GM23338 (cell line): Measurements from ENCODE around the gene FOXP4. TPM values are rescaled to one million over a fixed set of nuclear protein-coding genes. Genes with fewer than 3 reads are reported as not detected.

ENCODE experiments used
- ATAC-seq: fragments of 200-7000 bp; cut with Tn5 transposase; 3 replicates; pipeline ENCODE4 v1.9.1; 2020
- DNase-seq: peaks from one replicate; pipeline ENCODE4 v3.0.0-alpha.2; 2015; ENCODE audit warnings: low spot score
- H2AFZ ChIP-seq: fragments of 200-600 bp; sonication (generic); 2 replicates; pipeline ENCODE4 v1.8.0; 2016; ENCODE audit warnings: antibody characterized with exemption, mild to moderate bottlenecking, moderate library complexity
- H3F3A ChIP-seq: fragments of 200-600 bp; sonication (generic); replicated peaks from 2 replicates; pipeline ENCODE4 v1.8.0; 2017; ENCODE audit warnings: antibody characterized with exemption, mixed run types, low read depth
- H3K27ac ChIP-seq: fragments of 200-600 bp; sonication (generic); 2 replicates; pipeline ENCODE4 v1.6.1; 2016; ENCODE audit warnings: low read depth
- H3K27me3 ChIP-seq: fragments of 200-600 bp; sonication (generic); 2 replicates; pipeline ENCODE4 v1.8.0; 2016; ENCODE audit warnings: mild to moderate bottlenecking, mixed run types, moderate library complexity; ENCODE audit not compliant: insufficient read depth
- H3K36me3 ChIP-seq: fragments of 200-600 bp; sonication (generic); 2 replicates; pipeline ENCODE4 v1.8.0; 2016; ENCODE audit warnings: mild to moderate bottlenecking; ENCODE audit not compliant: insufficient read depth
- H3K4me1 ChIP-seq: fragments of 200-600 bp; sonication (generic); 2 replicates; pipeline ENCODE4 v1.8.0; 2016; ENCODE audit warnings: mild to moderate bottlenecking, moderate library complexity; ENCODE audit not compliant: insufficient read depth
- H3K4me2 ChIP-seq: fragments of 200-600 bp; sonication (generic); 2 replicates; pipeline ENCODE4 v1.7.1; 2017; ENCODE audit warnings: mixed run types
- H3K4me3 ChIP-seq: fragments of 200-600 bp; sonication (generic); 2 replicates; pipeline ENCODE4 v1.6.1; 2016; ENCODE audit warnings: mixed run types
- H3K79me2 ChIP-seq: fragments of 200-600 bp; sonication (generic); replicated peaks from 2 replicates; pipeline ENCODE4 v1.8.0; 2017; ENCODE audit warnings: mild to moderate bottlenecking; ENCODE audit not compliant: insufficient read depth
- H3K9me2 ChIP-seq: fragments of 200-600 bp; sonication (generic); 2 replicates; pipeline ENCODE4 v1.8.0; 2017; ENCODE audit not compliant: insufficient read depth
- H4K20me1 ChIP-seq: fragments of 200-600 bp; sonication (generic); replicated peaks from 2 replicates; pipeline ENCODE4 v1.8.0; 2017; ENCODE audit warnings: mild to moderate bottlenecking; ENCODE audit not compliant: insufficient read depth
- H3K27ac Mint-ChIP-seq: 2 replicates; pipeline ENCODE4 v1.8.0; 2020; ENCODE audit warnings: inconsistent platforms, mild to moderate bottlenecking, moderate library complexity, mixed read lengths
- H3K27me3 Mint-ChIP-seq: 3 replicates; pipeline ENCODE4 v1.8.0; 2022; ENCODE audit warnings: low read depth, mild to moderate bottlenecking, moderate library complexity, mixed read lengths, inconsistent platforms; ENCODE audit not compliant: insufficient read depth, poor library complexity
- H3K36me3 Mint-ChIP-seq: 3 replicates; pipeline ENCODE4 v1.8.0; 2021; ENCODE audit warnings: low read depth, mild to moderate bottlenecking, inconsistent platforms, moderate library complexity, mixed read lengths
- H3K4me1 Mint-ChIP-seq: 3 replicates; pipeline ENCODE4 v1.8.0; 2020; ENCODE audit warnings: mild to moderate bottlenecking, inconsistent platforms, mixed read lengths
- H3K4me3 Mint-ChIP-seq: 3 replicates; pipeline ENCODE4 v1.8.0; 2021; ENCODE audit warnings: moderate library complexity, mild to moderate bottlenecking, inconsistent platforms, mixed read lengths
- H3K9me3 Mint-ChIP-seq: 3 replicates; pipeline ENCODE4 v1.8.0; 2020; ENCODE audit warnings: moderate library complexity, mild to moderate bottlenecking, inconsistent platforms, mixed read lengths
- CTCF ChIP-seq, 2 experiments: fragments of 200-600 bp in 1 of 2; sonication (generic) in 1 of 2; conservative IDR thresholded peaks; 2 replicates each; pipeline versions ENCODE4 v1.5.1 to v1.6.1; 2016 to 2017; ENCODE audit warnings: antibody characterized with exemption in 2 of 2, low read depth in 2 of 2, mild to moderate bottlenecking in 2 of 2, moderate library complexity in 1 of 2
- ETS1 ChIP-seq: IDR thresholded peaks from 2 replicates; pipeline ENCODE4 v1.6.1; 2016; ENCODE audit warnings: antibody characterized with exemption
- EZH2 ChIP-seq: fragments of 200-600 bp; sonication (generic); IDR thresholded peaks from one replicate; pipeline ENCODE4 v1.8.0; 2017; ENCODE audit warnings: antibody characterized with exemption, mild to moderate bottlenecking, low read depth; ENCODE audit not compliant: unreplicated experiment
- EZH2phosphoT487 ChIP-seq: fragments of 200-600 bp; sonication (generic); IDR thresholded peaks from one replicate; pipeline ENCODE4 v1.8.1; 2018; ENCODE audit warnings: antibody characterized with exemption; ENCODE audit not compliant: unreplicated experiment
- JUNB ChIP-seq: IDR thresholded peaks from one replicate; pipeline ENCODE4 v1.6.1; 2016; ENCODE audit warnings: antibody characterized with exemption; ENCODE audit not compliant: unreplicated experiment
- NANOG ChIP-seq: IDR thresholded peaks from 2 replicates; pipeline ENCODE4 v1.6.1; 2016; ENCODE audit warnings: antibody characterized with exemption, borderline replicate concordance
- STAT1 ChIP-seq: IDR thresholded peaks from one replicate; pipeline ENCODE4 v1.6.1; 2016; ENCODE audit warnings: antibody characterized with exemption; ENCODE audit not compliant: unreplicated experiment
- ZNF331 ChIP-seq: fragments of 250-450 bp; sonication (Bioruptor Pico); IDR thresholded peaks from 2 replicates; pipeline ENCODE4 v1.5.0; 2020; ENCODE audit warnings: low read depth, mild to moderate bottlenecking, moderate library complexity
- polyA plus RNA-seq: library from polyadenylated mRNA; unstranded; fragments of >200 nt; fragmentation: Nextera tagmentation; extraction: Ambion mirVana; gene quantifications from 2 replicates; pipeline ENCODE4 v1.2.1, GENCODE V29; 2016
- total RNA-seq: library from RNA; depleted of rRNA; stranded (reverse); fragments of >200 nt; shearing (Covaris generic); gene quantifications from 2 replicates; pipeline ENCODE4 v1.2.3, GENCODE V29; 2014
- TF ChIP-seq, protein P1 (sequence below): IDR thresholded peaks from one replicate; pipeline ENCODE4 v1.6.1; 2018; ENCODE audit warnings: antibody characterized with exemption; ENCODE audit not compliant: unreplicated experiment
- TF ChIP-seq, protein P2 (sequence below): fragments of 250-450 bp; sonication (Bioruptor Pico); IDR thresholded peaks from 2 replicates; pipeline ENCODE4 v1.5.0; 2020; ENCODE audit warnings: mild to moderate bottlenecking, moderate library complexity

Gene FOXP4
- total and polyA plus RNA-seq, 2 experiments from 2014 or later: 5.1 to 13.5 TPM

- peaks cover 3% of the 10 kb centered on the region; the same call in 1 of the 3 replicates for H3K4me1 Mint-ChIP-seq
- H3K27ac Mint-ChIP-seq: no peak overlapping the region
- Histone ChIP-seq H2AFZ (0 out of 2 replicates have a peak overlapping the region, but pooled peaks have one; percentile 47), H3K4me1 (no peaks in the 10 kb centered on the region), H3K9me2 (no peaks in the 10 kb centered on the region), H4K20me1 (no peaks in the 10 kb centered on the region), H3K27me3 (no peaks in the 10 kb centered on the region), H3K4me2 (no peak overlapping the region), H3K36me3 (no peaks in the 10 kb centered on the region; the same call in 1 of the 2 replicates), H3K79me2 (no peaks in the 10 kb centered on the region), H3K27ac (no peak overlapping the region), H3F3A (no peaks in the 10 kb centered on the region), H3K4me3 (no peak overlapping the region)
- H3K36me3 Mint-ChIP-seq: peaks cover 9% of the 10 kb centered on the region
- TF ChIP-seq STAT1 (no peak), EZH2phosphoT487 (no peak), CTCF (conservative IDR thresholded peaks at IDR 0.05; ENCODE audit: low read depth in 2 of 2) (no peak), JUNB (no peak), EZH2 (no peak), ETS1 (no peak), ZNF331 (CRISPR knock-in tag) (no peak), NANOG (no peak)
- TF ChIP-seq, protein P1, sequence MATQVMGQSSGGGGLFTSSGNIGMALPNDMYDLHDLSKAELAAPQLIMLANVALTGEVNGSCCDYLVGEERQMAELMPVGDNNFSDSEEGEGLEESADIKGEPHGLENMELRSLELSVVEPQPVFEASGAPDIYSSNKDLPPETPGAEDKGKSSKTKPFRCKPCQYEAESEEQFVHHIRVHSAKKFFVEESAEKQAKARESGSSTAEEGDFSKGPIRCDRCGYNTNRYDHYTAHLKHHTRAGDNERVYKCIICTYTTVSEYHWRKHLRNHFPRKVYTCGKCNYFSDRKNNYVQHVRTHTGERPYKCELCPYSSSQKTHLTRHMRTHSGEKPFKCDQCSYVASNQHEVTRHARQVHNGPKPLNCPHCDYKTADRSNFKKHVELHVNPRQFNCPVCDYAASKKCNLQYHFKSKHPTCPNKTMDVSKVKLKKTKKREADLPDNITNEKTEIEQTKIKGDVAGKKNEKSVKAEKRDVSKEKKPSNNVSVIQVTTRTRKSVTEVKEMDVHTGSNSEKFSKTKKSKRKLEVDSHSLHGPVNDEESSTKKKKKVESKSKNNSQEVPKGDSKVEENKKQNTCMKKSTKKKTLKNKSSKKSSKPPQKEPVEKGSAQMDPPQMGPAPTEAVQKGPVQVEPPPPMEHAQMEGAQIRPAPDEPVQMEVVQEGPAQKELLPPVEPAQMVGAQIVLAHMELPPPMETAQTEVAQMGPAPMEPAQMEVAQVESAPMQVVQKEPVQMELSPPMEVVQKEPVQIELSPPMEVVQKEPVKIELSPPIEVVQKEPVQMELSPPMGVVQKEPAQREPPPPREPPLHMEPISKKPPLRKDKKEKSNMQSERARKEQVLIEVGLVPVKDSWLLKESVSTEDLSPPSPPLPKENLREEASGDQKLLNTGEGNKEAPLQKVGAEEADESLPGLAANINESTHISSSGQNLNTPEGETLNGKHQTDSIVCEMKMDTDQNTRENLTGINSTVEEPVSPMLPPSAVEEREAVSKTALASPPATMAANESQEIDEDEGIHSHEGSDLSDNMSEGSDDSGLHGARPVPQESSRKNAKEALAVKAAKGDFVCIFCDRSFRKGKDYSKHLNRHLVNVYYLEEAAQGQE: no peak
- TF ChIP-seq, protein P2, sequence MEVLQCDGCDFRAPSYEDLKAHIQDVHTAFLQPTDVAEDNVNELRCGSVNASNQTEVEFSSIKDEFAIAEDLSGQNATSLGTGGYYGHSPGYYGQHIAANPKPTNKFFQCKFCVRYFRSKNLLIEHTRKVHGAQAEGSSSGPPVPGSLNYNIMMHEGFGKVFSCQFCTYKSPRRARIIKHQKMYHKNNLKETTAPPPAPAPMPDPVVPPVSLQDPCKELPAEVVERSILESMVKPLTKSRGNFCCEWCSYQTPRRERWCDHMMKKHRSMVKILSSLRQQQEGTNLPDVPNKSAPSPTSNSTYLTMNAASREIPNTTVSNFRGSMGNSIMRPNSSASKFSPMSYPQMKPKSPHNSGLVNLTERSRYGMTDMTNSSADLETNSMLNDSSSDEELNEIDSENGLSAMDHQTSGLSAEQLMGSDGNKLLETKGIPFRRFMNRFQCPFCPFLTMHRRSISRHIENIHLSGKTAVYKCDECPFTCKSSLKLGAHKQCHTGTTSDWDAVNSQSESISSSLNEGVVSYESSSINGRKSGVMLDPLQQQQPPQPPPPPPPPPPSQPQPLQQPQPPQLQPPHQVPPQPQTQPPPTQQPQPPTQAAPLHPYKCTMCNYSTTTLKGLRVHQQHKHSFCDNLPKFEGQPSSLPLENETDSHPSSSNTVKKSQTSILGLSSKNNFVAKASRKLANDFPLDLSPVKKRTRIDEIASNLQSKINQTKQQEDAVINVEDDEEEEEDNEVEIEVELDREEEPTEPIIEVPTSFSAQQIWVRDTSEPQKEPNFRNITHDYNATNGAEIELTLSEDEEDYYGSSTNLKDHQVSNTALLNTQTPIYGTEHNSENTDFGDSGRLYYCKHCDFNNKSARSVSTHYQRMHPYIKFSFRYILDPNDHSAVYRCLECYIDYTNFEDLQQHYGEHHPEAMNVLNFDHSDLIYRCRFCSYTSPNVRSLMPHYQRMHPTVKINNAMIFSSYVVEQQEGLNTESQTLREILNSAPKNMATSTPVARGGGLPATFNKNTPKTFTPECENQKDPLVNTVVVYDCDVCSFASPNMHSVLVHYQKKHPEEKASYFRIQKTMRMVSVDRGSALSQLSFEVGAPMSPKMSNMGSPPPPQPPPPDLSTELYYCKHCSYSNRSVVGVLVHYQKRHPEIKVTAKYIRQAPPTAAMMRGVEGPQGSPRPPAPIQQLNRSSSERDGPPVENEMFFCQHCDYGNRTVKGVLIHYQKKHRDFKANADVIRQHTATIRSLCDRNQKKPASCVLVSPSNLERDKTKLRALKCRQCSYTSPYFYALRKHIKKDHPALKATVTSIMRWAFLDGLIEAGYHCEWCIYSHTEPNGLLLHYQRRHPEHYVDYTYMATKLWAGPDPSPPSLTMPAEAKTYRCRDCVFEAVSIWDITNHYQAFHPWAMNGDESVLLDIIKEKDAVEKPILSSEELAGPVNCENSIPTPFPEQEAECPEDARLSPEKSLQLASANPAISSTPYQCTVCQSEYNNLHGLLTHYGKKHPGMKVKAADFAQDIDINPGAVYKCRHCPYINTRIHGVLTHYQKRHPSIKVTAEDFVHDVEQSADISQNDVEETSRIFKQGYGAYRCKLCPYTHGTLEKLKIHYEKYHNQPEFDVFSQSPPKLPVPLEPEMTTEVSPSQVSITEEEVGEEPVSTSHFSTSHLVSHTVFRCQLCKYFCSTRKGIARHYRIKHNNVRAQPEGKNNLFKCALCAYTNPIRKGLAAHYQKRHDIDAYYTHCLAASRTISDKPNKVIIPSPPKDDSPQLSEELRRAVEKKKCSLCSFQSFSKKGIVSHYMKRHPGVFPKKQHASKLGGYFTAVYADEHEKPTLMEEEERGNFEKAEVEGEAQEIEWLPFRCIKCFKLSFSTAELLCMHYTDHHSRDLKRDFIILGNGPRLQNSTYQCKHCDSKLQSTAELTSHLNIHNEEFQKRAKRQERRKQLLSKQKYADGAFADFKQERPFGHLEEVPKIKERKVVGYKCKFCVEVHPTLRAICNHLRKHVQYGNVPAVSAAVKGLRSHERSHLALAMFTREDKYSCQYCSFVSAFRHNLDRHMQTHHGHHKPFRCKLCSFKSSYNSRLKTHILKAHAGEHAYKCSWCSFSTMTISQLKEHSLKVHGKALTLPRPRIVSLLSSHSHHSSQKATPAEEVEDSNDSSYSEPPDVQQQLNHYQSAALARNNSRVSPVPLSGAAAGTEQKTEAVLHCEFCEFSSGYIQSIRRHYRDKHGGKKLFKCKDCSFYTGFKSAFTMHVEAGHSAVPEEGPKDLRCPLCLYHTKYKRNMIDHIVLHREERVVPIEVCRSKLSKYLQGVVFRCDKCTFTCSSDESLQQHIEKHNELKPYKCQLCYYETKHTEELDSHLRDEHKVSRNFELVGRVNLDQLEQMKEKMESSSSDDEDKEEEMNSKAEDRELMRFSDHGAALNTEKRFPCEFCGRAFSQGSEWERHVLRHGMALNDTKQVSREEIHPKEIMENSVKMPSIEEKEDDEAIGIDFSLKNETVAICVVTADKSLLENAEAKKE (CRISPR knock-in tag): no peak
- no peak overlapping the region for H3K4me3 Mint-ChIP-seq
- H3K27me3 Mint-ChIP-seq: peaks cover 23% of the 10 kb centered on the region
- DNase-seq (no peak), ATAC-seq (peak; percentile 63)
- H3K9me3 Mint-ChIP-seq: peaks cover 16% of the 10 kb centered on the region
Observed at GRCh38 chr6:41608443-41609151, 62.4 kb downstream of the FOXP4 start.
